Vagina (tissue), 2 donors: ENCODE data around the gene KMT2A.

Source experiments
- POLR2A ChIP-seq, 2 donors: fragments of 450-650 bp; IDR thresholded peaks; one replicate each; pipeline ENCODE4 v1.6.1; 2017; ENCODE audit warnings: antibody characterized with exemption in 2 of 2, mild to moderate bottlenecking in 2 of 2, moderate library complexity in 2 of 2
- POLR2AphosphoS5 ChIP-seq, 2 donors: sonication (generic); formaldehyde crosslinking; IDR thresholded peaks; one replicate each; pipeline ENCODE4 v1.9.0; 2017; ENCODE audit warnings: antibody characterized with exemption in 2 of 2, mild to moderate bottlenecking in 2 of 2, low read depth in 1 of 2; ENCODE audit not compliant: insufficient read depth in 1 of 2
- TF ChIP-seq, protein P1 (sequence below), 3 experiments: fragments of 450-650 bp in 2 of 3; fragments of 200-600 bp in 1 of 3; sonication (generic) in 1 of 3; IDR thresholded peaks; one replicate each; pipeline ENCODE4 v1.5.1; 2017 to 2019; ENCODE audit warnings: antibody characterized with exemption in 3 of 3, mild to moderate bottlenecking in 2 of 3, moderate library complexity in 2 of 3

DNA sequence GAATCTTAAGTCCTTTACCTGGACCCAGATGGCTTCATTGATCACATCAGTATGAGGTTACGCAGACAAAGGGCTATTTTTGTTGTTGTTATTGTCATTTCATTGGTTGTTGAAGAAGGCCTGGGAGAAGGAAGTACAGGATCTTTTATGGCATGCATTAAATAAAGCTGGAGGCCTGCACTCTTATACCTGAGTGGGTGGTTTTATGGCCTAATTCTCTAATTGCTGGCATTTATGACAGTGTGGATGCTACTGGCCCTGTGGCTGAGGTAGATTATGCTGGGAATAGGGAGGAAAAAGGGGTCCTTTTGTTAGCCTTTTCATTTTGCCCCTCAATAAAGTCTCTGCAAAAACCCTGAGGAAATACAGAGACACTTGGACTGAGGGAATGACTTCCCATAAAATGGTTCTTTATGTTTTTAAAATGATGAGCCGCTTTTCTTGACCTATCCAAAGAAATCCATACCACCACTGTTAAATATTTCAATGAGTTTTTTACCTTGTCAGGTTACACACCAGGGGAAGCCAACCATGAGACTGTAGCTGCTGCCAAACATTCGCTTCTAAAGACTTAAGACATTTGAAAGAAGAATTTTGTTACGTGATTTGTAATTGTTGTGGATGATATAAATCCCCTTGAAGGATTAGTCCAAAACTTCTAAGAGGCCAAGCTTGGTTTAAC lies 6.8 kb downstream of the KMT2A start:
- TF ChIP-seq, protein P1, sequence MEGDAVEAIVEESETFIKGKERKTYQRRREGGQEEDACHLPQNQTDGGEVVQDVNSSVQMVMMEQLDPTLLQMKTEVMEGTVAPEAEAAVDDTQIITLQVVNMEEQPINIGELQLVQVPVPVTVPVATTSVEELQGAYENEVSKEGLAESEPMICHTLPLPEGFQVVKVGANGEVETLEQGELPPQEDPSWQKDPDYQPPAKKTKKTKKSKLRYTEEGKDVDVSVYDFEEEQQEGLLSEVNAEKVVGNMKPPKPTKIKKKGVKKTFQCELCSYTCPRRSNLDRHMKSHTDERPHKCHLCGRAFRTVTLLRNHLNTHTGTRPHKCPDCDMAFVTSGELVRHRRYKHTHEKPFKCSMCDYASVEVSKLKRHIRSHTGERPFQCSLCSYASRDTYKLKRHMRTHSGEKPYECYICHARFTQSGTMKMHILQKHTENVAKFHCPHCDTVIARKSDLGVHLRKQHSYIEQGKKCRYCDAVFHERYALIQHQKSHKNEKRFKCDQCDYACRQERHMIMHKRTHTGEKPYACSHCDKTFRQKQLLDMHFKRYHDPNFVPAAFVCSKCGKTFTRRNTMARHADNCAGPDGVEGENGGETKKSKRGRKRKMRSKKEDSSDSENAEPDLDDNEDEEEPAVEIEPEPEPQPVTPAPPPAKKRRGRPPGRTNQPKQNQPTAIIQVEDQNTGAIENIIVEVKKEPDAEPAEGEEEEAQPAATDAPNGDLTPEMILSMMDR (IDR thresholded peaks at IDR 0.05) = no peak
- no peak for TF ChIP-seq POLR2A (IDR thresholded peaks at IDR 0.05)
- TF ChIP-seq POLR2AphosphoS5 (IDR thresholded peaks at IDR 0.05; ENCODE audit: insufficient read depth in 1 of 2, low read depth in 1 of 2) = no peak
